AG10803 (cell line): ENCODE measurements around the gene HMGCS2.
A peak's percentile ranks its signal among the peaks of the same experiment; 100 is the strongest.
"Not testable (repeated sequence)": the region's sequence is repeated elsewhere in the genome, so short reads cannot be mapped to it uniquely, and the experiment has no call there.

Source experiments
- DNase-seq: peaks from one replicate; pipeline ENCODE4 v3.0.0; 2010; ENCODE audit warnings: low read depth
- H3K4me3 ChIP-seq: 2 replicates; pipeline ENCODE4 v1.5.1; 2011; ENCODE audit warnings: mild to moderate bottlenecking, low read length, control low read depth
- TF ChIP-seq, protein P1 (sequence below): conservative IDR thresholded peaks from 2 replicates; pipeline ENCODE4 v1.5.1; 2011; ENCODE audit warnings: mild to moderate bottlenecking, low read length, control low read depth, inconsistent platforms

The HMGCS2 gene

DNA sequence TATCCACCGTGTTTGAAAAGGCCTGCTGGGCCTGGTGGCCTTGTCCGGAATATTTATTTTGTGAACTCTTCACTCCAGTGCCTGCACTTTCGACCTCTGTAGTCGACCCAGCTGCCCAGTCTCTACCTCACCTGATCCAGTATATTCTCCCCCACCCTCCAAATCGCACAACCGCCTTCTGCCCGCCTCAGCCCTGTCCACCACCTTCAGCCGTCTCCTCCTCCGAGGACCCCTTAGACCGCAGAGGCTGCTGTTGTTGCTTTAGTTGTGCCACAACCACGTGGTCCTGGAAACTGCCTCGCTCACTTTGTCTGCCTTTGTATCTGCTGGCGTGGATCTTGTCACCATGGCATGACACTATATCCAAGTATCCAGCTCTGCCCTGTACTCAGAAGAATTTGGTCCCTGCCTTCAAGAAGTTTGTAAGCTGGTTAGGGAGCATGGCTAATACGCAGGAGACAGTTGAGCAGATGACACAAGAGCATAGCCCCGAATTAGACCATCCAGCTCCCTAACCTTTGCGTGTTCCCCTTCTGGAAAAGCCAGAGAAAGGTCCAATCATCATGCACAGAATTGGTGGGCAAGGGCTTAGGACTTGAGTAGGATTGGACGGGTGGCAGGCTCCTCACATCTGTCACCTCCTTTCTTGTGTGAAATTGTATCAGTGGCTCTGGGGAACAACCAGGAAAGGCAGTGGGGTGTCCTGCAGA, 55.5 kb downstream of the HMGCS2 start:
- H3K4me3 ChIP-seq = peak overlapping the region; percentile 100
- DNase-seq = peak; percentile 41
- TF ChIP-seq, protein P1, sequence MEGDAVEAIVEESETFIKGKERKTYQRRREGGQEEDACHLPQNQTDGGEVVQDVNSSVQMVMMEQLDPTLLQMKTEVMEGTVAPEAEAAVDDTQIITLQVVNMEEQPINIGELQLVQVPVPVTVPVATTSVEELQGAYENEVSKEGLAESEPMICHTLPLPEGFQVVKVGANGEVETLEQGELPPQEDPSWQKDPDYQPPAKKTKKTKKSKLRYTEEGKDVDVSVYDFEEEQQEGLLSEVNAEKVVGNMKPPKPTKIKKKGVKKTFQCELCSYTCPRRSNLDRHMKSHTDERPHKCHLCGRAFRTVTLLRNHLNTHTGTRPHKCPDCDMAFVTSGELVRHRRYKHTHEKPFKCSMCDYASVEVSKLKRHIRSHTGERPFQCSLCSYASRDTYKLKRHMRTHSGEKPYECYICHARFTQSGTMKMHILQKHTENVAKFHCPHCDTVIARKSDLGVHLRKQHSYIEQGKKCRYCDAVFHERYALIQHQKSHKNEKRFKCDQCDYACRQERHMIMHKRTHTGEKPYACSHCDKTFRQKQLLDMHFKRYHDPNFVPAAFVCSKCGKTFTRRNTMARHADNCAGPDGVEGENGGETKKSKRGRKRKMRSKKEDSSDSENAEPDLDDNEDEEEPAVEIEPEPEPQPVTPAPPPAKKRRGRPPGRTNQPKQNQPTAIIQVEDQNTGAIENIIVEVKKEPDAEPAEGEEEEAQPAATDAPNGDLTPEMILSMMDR = no peak

DNA sequence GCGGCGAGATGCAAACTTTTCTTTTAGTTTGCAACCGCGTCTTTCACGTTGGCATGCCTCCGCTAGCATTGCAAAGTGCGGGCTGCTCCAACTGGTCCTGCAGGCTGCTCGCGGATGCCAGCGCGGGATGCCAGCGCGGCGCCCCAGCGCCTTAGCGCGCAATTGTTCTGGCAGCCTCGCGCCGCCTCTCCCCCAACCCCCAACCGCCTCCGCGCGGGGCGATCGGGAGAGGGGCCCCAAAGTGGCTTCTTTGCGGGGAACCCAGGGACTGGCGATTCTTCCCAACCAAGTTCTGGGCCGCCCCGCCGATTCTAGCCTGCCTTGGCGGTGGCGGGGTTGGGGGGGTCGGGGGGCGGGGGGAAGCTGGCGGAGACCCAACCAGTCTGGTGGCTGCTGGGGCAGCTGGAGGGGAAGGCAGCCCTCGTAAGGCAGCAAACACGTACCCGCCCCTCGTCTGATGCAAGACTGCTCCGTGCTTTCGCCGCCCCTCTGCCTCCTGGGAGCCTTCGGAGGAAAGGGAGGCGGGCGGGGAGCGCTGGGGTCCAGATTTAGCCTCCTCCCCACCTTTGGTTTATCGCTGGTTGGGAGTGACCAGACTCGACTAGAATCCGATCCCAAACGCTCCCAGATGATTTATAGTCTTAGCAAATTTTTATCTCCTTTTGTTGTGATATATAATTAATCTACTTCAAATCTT, 56.2 kb downstream of the HMGCS2 start:
- peak; percentile 97 for DNase-seq
- TF ChIP-seq, protein P1 = no peak

DNA sequence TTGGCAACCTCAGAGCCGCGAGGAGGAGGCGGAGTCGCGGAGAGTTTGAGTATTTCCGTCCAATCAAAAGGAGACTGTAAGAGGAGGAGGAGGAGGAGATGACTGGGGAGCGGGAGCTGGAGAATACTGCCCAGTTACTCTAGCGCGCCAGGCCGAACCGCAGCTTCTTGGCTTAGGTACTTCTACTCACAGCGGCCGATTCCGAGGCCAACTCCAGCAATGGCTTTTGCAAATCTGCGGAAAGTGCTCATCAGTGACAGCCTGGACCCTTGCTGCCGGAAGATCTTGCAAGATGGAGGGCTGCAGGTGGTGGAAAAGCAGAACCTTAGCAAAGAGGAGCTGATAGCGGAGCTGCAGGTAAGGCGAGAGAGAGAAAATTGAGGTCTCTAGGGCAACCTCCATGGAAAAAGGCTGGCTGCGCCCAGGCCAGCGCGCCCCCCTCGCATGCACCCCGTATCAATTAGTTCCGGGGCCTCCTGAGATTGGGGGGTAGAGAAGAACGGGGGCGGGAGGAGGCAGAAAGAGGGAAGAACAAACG, 56.8 kb downstream of the HMGCS2 start, which contains the start of gene PHGDH:
TSS of gene PHGDH (plus strand) at position 131 of the 538 bp plus-strand sequence. CDS start at position 220, 89 bp downstream.
- TF ChIP-seq, protein P1 = no peak
- H3K4me3 ChIP-seq = peak within 1 kb of the TSS; percentile 100
- peak; percentile 93 for DNase-seq

More for the DNA sequence above, 56.2 kb downstream of the HMGCS2 start:
- H3K4me3 ChIP-seq = peak overlapping the region; percentile 100

DNA sequence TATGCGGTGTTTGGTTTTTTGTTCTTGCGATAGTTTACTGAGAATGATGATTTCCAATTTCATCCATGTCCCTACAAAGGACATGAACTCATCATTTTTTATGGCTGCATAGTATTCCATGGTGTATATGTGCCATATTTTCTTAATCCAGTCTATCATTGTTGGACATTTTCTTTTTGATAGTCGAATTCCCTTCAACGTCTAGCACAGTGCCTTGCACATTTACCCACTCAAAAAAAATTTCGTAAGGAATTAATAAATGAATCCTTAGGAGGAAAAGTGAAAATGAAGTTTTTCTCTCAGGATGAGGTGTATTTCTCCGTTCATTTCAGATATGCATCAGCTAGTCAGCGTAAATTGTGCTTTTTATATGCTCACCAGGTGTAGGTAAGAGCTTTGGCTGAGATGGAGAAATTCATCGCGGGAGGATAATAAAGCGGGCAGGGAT, 57.3 kb downstream of the HMGCS2 start:
- H3K4me3 ChIP-seq = peak overlapping the region; percentile 100
- not testable (repeated sequence) for DNase-seq

DNA sequence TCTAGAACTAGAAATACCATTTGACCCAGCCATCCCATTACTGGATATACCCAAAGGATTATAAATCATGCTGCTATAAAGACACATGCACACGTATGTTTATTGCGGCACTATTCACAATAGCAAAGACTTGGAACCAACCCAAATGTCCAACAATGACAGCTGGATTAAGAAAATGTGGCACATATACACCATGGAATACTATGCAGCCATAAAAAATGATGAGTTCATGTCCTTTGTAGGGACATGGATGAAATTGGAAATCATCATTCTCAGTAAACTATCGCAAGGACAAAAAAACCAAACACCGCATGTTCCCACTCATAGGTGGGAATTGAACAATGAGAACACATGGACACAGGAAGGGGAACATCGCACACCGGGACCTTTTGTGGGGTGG, 62.1 kb downstream of the HMGCS2 start:
- H3K4me3 ChIP-seq = not testable (repeated sequence)

DNA sequence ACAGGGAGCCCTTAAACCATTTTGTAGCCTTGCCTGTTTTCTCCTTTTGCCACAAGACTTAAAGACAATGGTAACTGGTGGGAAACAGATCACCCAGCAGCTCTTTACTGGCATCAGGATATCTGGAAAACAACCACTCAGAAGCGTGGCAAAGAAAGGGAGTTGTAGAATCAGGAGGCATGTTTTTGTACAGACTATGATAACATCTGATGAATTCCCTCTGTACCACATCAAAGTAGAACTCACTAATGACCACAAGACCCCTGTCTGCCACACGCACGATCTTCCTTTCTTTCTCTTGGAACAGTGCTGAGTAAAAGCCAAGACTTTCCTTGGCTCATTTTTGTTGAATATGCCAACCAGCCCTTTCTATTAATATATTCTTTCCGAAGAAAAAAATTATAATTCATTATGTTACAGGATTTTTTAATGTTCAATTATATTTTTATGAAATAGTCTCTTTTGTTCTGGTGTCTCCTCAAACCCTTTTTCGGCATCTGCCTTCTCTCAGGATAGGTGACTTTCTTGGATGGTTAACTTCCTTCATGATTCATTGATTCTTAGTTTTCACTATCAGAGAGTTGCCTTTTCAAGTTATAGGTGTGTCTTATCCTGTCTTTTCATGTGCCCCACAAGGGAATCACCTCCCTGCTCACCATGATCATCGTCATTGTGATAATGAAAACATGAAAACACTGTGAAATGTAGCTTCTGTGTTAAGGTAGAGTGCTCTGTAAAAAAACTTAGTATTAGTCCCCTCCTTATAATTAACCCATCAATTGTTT, 64.8 kb downstream of the HMGCS2 start:
- no peak overlapping the region for H3K4me3 ChIP-seq
- TF ChIP-seq, protein P1 = no peak
- DNase-seq = no peak

More for the DNA sequence above, 62.1 kb downstream of the HMGCS2 start:
- DNase-seq = not testable (repeated sequence)

DNA sequence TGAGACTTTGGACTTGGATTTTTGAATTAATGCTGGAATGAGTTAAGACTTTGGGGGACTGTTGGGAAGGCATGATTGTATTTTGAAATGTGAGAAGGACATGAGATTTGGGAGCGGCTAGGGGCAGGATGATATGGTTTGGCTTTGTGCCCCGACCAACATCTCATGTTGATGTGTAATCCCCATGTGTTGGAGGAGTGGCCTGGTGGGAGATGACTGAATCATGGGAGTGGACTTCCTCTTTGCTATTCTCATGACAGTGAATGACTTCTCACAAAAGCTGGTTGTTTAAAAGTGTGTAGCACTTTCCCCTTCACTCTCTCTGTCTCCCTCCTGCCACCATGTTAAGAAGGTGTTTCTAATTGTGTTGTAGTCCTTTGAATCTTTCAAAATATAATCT, 66.3 kb downstream of the HMGCS2 start:
- no peak overlapping the region for H3K4me3 ChIP-seq
- TF ChIP-seq, protein P1 = no peak
- peak; percentile 79 for DNase-seq
